GM23248 (cell line): ENCODE data around the gene PCCA. TPM values are rescaled to one million over a fixed set of nuclear protein-coding genes. Genes with fewer than 3 reads are reported as not detected.

Source experiments
- DNase-seq: peaks from one replicate; pipeline ENCODE4 v3.0.0-alpha.2; 2015
- H2AFZ ChIP-seq: fragments of 200-600 bp; sonication (generic); 2 replicates; pipeline ENCODE4 v1.6.1; 2016; ENCODE audit warnings: antibody characterized with exemption
- H3F3A ChIP-seq: fragments of 200-600 bp; sonication (generic); 2 replicates; pipeline ENCODE4 v1.6.1; 2016; ENCODE audit warnings: mild to moderate bottlenecking, antibody characterized with exemption, mixed run types; ENCODE audit not compliant: insufficient read depth
- H3K27ac ChIP-seq: fragments of 200-600 bp; sonication (generic); 2 replicates; pipeline ENCODE4 v1.5.1; 2016; ENCODE audit warnings: mild to moderate bottlenecking
- H3K27me3 ChIP-seq: fragments of 200-600 bp; sonication (generic); replicated peaks from 2 replicates; pipeline ENCODE4 v1.6.1; 2016; ENCODE audit warnings: mild to moderate bottlenecking; ENCODE audit not compliant: insufficient read depth
- H3K36me3 ChIP-seq: fragments of 200-600 bp; sonication (generic); 2 replicates; pipeline ENCODE4 v1.6.1; 2016; ENCODE audit warnings: low read depth, mild to moderate bottlenecking
- H3K4me1 ChIP-seq: fragments of 200-600 bp; sonication (generic); 2 replicates; pipeline ENCODE4 v1.6.1; 2016; ENCODE audit warnings: mild to moderate bottlenecking; ENCODE audit not compliant: insufficient read depth
- H3K4me2 ChIP-seq: fragments of 200-600 bp; sonication (generic); one replicate; pipeline ENCODE4 v1.6.1; 2016; ENCODE audit warnings: mild to moderate bottlenecking; ENCODE audit not compliant: unreplicated experiment
- H3K4me3 ChIP-seq: fragments of 200-600 bp; sonication (generic); 2 replicates; pipeline ENCODE4 v1.5.1; 2016; ENCODE audit warnings: mild to moderate bottlenecking
- H3K79me2 ChIP-seq: fragments of 200-600 bp; sonication (generic); 2 replicates; pipeline ENCODE4 v1.6.1; 2016; ENCODE audit warnings: mild to moderate bottlenecking; ENCODE audit not compliant: insufficient read depth
- H3K9ac ChIP-seq: fragments of 200-600 bp; sonication (generic); 2 replicates; pipeline ENCODE4 v1.6.1; 2016; ENCODE audit warnings: mild to moderate bottlenecking
- H3K9me2 ChIP-seq: fragments of 200-600 bp; sonication (generic); 2 replicates; pipeline ENCODE4 v1.6.1; 2016; ENCODE audit warnings: mixed run types, mild to moderate bottlenecking, moderate library complexity; ENCODE audit not compliant: insufficient read depth
- H3K9me3 ChIP-seq: fragments of 200-600 bp; sonication (generic); one replicate; pipeline ENCODE4 v1.6.1; 2017; ENCODE audit warnings: low read depth
- H4K20me1 ChIP-seq: fragments of 200-600 bp; sonication (generic); 2 replicates; pipeline ENCODE4 v1.6.0; 2016; ENCODE audit not compliant: insufficient read depth
- EZH2 ChIP-seq: fragments of 200-600 bp; sonication (generic); IDR thresholded peaks from 2 replicates; pipeline ENCODE4 v1.6.1; 2018; ENCODE audit warnings: antibody characterized with exemption, mild to moderate bottlenecking; ENCODE audit not compliant: insufficient read depth, poor library complexity, severe bottlenecking
- EZH2phosphoT487 ChIP-seq: fragments of 200-600 bp; sonication (generic); IDR thresholded peaks from 2 replicates; pipeline ENCODE4 v1.6.1; 2018; ENCODE audit warnings: antibody characterized with exemption, moderate library complexity, mild to moderate bottlenecking, low read depth; ENCODE audit not compliant: insufficient read depth
- WGBS, 2 experiments: methylation state at CpG; one replicate each; pipeline ENCODE4 v1.1.6; 2015 to 2017; ENCODE audit warnings: low lambda C conversion rate in 2 of 2, low coverage in 1 of 2; ENCODE audit errors: missing lambda C conversion rate in 2 of 2; 5-methylcytosine and 5-hydroxymethylcytosine counted together
- in situ Hi-C: fragments of 300-500 bp; cut with MboI; formaldehyde crosslinking; loops from 2 replicates; pipeline ENCODE4 v1.15.0; 2020
- polyA plus RNA-seq: library from polyadenylated mRNA; unstranded; fragments of >200 nt; fragmentation: Nextera tagmentation; extraction: Ambion mirVana; gene quantifications from 2 replicates; pipeline ENCODE4 v1.2.1, GENCODE V29; 2016
- total RNA-seq: library from RNA; depleted of rRNA; stranded (reverse); fragments of >200 nt; shearing (Covaris generic); gene quantifications from 2 replicates; pipeline ENCODE4 v1.2.3, GENCODE V29; 2014

PCCA gene
- total and polyA plus RNA-seq, 2 experiments from 2014 or later: 9.1 to 9.6 TPM

DNA sequence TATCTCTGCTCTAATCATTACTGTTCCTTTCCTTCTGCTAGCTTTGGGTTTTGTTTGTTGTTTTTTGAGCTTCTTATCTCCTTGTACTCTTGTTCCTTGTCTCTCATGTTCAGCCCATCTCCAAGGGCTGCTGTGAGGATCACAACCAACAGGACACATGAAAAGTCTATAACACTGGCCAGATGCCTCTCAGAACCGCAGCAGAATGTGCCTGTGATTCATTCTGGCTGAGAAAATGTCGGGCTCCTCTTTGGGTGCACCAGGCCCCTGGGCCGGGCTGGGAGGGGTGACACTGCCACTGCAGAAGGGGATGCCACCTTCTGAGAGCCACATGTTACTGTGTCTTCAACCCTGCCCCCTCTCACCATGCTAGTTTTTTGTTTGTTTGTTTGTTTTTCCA is 451.7 kb downstream of the PCCA start:
- Histone ChIP-seq H3K27ac (no peak overlapping the region), H3K4me1 (no peaks in the 10 kb centered on the region), H4K20me1 (no peaks in the 10 kb centered on the region), H3F3A (no peaks in the 10 kb centered on the region), H3K4me2 (no peak overlapping the region), H3K4me3 (no peak overlapping the region), H3K36me3 (no peaks in the 10 kb centered on the region), H3K9ac (no peak overlapping the region), H3K79me2 (no peaks in the 10 kb centered on the region), H2AFZ (no peak overlapping the region), H3K27me3 (no peaks in the 10 kb centered on the region), H3K9me2 (no peaks in the 10 kb centered on the region), H3K9me3 (no peaks in the 10 kb centered on the region)
- WGBS, 2 experiments: 64 to 66% methylated on average over 3 of the region's 3 CpGs
- no peak for DNase-seq
- TF ChIP-seq EZH2phosphoT487: no peak
- no peak for TF ChIP-seq EZH2
- in situ Hi-C loops: no loop called here

DNA sequence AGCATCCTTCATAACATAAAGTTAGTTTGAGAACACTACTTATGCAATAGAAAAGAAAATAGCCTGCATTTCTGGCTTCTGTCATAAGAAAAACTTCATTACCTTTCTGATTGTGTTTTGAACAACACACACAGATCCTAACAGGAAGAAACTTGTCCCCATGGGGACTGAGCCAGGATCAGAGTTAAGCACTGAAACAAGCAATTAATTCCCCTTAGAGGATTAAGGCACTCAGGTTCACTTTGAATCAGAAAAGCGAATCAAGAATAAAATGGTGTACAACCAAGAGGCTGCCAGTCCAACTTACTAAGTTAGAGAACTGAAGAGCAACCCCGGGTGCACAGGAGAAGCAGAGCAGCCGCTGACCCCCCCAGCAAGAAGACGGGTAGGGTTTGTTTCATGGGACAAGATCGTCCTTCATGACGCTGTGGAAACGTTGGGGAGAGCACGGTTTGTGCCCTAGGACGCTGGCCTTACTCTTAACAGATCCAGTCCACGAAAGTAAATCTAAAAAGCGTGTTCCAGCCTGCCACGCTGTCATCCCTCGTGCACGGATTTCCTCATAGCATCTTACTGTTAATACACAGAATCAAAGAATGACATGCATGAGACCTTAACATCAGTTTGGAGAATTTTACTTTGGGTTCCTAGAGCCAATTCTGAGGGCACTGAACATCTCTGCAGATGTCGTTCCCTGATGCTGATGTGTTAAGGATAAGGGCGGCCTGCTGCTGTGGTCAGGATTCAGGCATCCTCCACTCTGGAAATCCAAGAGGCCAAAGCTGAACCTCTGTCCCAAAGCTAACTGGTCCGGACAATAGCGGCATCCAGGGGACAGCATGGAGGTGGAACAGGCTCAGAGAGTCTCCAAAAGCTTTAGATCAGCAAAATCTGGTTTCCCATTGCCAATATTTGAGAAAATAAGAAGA is 453.3 kb downstream of the PCCA start:
- no peaks in the 10 kb centered on the region for H3K27me3 ChIP-seq
- no peak for TF ChIP-seq EZH2
- no peak for TF ChIP-seq EZH2phosphoT487
- H3K79me2 ChIP-seq: no peaks in the 10 kb centered on the region
- H3K4me3 ChIP-seq: peak overlapping the region; percentile 51
- H3K9me2 ChIP-seq: no peaks in the 10 kb centered on the region
- H3K4me2 ChIP-seq: peak overlapping the region; percentile 45
- in situ Hi-C loops: no loop called here
- no peaks in the 10 kb centered on the region for H3K9me3 ChIP-seq
- no peaks in the 10 kb centered on the region for H3F3A ChIP-seq
- H3K36me3 ChIP-seq: no peaks in the 10 kb centered on the region
- WGBS, 2 experiments: 79 to 80% methylated on average over 18 of the region's 18 CpGs
- no peaks in the 10 kb centered on the region for H3K4me1 ChIP-seq
- H2AFZ ChIP-seq: peak overlapping the region; percentile 59
- no peaks in the 10 kb centered on the region for H4K20me1 ChIP-seq
- H3K27ac ChIP-seq: no peak overlapping the region
- H3K9ac ChIP-seq: no peak overlapping the region
- DNase-seq: no peak

DNA sequence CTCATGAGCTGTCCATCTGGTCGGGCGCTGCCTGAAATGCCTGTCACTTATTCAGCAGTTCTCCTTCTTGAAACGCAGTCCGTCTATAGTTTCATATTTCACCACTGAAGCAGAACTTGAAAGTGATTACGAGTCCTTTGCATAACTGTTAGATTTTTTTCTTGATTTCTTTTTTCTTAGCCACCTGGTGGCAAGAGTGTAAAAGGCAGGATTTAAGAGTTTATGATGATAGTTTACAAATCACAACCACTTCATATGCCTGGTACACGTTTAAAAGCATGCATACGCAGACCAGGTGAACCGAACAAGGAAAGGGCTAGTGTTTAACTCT is 453.9 kb downstream of the PCCA start:
- peak overlapping the region; percentile 45 for H3K4me2 ChIP-seq
- no peaks in the 10 kb centered on the region for H3K9me2 ChIP-seq
- H2AFZ ChIP-seq: peak overlapping the region; percentile 59
- no peaks in the 10 kb centered on the region for H3K36me3 ChIP-seq
- no peaks in the 10 kb centered on the region for H4K20me1 ChIP-seq
- peak overlapping the region; percentile 51 for H3K4me3 ChIP-seq
- no peaks in the 10 kb centered on the region for H3F3A ChIP-seq
- no peaks in the 10 kb centered on the region for H3K27me3 ChIP-seq
- no peaks in the 10 kb centered on the region for H3K79me2 ChIP-seq
- TF ChIP-seq EZH2phosphoT487 (no peak), EZH2 (no peak)
- H3K4me1 ChIP-seq: no peaks in the 10 kb centered on the region
- in situ Hi-C loops: no loop called here
- WGBS, 2 experiments: 10 to 11% methylated on average over 8 of the region's 8 CpGs
- H3K27ac ChIP-seq: no peak overlapping the region
- peak; percentile 69 for DNase-seq
- H3K9ac ChIP-seq: no peak overlapping the region
- H3K9me3 ChIP-seq: no peaks in the 10 kb centered on the region

DNA sequence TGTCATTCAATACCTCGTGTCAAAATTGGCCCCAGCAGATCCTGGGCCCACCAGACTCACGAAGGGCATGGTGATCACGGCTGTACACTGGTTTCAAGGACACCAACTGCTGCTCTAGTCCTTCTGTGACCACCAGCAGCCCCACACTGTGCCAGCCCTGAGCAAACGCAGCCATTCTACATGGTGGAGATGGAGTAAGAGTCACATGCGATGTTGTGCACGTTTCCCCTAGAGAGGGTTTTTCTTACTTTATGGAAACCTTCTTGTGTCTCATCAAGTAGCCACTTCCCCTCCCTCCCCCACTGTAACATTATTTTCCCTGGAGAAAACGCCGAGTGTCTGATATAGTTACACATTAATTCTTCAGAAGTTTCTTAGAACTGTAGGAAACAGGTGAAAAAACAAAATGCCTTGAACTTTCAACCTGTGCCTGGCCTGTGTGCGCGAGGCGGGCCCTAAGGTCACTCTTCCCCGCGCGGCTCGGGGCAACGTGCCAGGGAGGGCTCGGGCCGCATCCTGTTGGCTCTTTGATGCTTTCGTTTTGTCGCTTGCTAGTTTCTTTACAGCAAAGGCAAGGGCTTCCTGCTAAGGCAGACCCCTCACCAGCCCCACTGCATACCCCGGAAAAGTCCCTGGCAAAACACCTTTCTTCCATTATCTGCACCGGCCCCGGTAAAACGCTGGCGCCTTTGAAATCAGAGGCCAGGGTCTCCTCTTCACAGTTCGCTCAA is 455.1 kb downstream of the PCCA start:
- Histone ChIP-seq H3K4me1 (no peaks in the 10 kb centered on the region), H3K9me2 (no peaks in the 10 kb centered on the region), H3K9ac (no peak overlapping the region), H3K79me2 (no peaks in the 10 kb centered on the region), H3K4me3 (no peak overlapping the region), H3K9me3 (no peaks in the 10 kb centered on the region), H4K20me1 (no peaks in the 10 kb centered on the region), H2AFZ (no peak overlapping the region), H3K27ac (no peak overlapping the region), H3K27me3 (no peaks in the 10 kb centered on the region), H3F3A (no peaks in the 10 kb centered on the region), H3K4me2 (no peak overlapping the region), H3K36me3 (no peaks in the 10 kb centered on the region)
- in situ Hi-C loops: no loop called here
- WGBS, 2 experiments: 93% methylated on average over 26 of the region's 26 CpGs
- TF ChIP-seq EZH2 (no peak), EZH2phosphoT487 (no peak)
- DNase-seq: no peak
